Activated CD4-positive, CD25-positive, alpha-beta regulatory T cell treated with anti-CD3 and anti-CD28 coated beads, Interleukin-2, amount 50 U/mL, for 24 hours (primary cell): Measurements from ENCODE around the gene FAM193A.
"Not testable (repeated sequence)": the region's sequence is repeated elsewhere in the genome, so short reads cannot be mapped to it uniquely, and the experiment has no call there.

Experiments
- ATAC-seq, 2 donors: fragments of 150-1000 bp; cut with Tn5 transposase; one replicate each; pipeline ENCODE4 v1.10.0; 2021; ENCODE audit warnings: mild to moderate bottlenecking in 1 of 2, moderate library complexity in 1 of 2

The FAM193A gene

DNA sequence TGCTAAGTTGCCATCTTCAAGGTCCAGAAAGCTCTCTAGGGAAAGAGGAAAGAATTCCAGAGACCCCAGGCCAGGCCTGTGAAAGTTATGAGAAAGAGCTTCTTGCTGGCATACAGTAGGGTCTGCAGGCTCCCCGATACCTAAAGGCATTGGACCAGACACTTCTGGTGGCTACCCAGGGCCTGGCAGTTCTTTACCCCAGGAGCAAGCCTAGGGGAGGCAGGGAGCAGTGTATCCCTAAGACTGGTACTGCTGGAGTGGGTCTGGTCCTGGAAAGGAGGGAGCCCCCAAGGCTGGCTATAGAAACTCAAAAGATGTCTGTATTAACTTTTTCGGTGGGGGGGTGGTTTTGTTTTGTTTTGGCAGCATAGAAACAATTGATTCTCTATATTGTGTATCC, 19.8 kb upstream of the FAM193A start:
- ATAC-seq = no peak

DNA sequence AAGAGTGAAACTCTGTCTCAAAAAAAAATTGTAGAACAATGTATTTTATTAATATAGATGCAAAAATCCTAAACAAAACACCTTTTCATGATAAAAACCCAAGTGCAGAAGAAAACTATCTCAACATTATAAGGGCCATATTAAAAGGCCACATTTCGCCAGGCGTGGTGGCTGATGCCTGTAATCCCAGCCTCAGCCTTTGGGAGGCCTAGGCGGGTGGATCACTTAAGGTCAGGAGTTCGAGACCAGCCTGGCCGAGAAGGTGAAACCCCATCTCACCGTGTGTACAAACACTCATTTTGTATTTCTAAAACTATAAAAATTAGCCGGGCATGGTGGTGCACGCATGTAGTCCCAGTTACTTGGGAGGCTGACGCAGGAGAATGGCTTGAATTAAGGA, 9.9 kb upstream of the FAM193A start:
- ATAC-seq = no peak

DNA sequence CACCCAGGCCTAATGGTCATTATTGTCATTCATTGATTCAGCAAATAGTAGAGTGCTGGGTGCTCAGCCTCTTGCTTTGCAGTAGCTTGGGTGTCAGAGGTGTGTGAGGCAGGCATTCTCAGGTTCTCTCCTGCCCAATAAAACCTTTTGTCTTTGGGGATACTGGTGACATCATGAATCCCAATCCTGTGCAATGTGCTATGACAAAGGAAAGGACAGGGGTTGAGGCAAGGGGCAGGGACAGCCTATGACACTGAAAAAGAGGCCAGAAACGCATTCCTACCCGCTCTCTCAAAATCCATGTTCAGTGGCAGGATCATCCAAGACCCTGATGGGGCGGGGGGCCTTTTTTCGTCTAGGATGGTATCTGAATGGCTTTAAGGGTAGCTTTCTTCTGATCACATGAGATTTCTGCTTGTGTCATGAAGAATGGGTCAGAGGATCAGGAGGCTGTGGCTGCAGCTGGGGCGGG, 1.5 kb upstream of the FAM193A start:
- ATAC-seq = no peak

- peak; percentile 7 to 13 for ATAC-seq
Observed at GRCh38 chr4:2535376-2536192, 863 bp upstream of the FAM193A start.

DNA sequence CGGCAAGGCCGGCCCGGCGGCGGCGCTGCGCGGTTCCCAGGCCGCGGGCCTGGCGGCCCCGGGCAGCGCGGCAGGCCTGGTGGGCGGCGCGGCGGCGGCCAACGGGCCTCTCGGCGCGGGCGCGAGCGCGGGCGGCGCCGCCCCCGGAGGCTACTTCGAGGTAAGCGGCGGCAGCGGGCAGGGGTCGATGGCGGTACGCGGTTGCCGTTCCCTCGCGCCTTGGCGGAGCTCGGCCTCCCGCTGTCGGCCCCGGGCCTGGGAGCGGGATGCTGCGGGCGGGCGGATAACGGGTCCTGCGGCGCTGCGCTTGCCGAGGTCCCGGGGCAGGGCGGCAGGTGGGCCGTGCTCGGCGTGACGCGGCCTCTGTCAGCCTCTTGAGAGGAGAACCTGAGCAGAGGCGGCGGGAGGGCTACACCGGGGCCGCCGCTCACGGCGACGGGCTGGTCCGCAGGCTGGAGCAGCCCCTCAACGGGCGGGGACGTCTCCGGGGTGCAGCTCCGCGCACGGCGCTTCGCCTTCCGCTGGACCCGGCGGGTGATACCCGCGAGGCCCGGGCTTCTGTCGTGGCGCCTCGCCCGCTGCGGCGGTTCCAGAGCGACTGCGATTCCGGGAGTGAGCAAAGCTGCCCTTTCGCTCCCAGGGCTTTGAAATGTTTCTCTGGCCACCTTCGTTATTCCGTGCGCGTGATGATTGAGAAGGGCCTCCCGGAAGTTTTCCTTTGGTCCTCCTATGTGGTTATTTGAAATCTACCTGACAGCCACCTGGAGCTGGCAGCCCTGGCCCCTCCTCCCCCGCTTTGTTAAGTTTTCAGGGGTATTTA, 774 bp downstream of the FAM193A start:
- ATAC-seq = peak; percentile 6 to 10

GRCh38 chr4:2543580-2544191, 7.2 kb downstream of the FAM193A start:
- ATAC-seq = not testable (repeated sequence)

GRCh38 chr4:2545321-2546013, 9.0 kb downstream of the FAM193A start:
- no peak for ATAC-seq

DNA sequence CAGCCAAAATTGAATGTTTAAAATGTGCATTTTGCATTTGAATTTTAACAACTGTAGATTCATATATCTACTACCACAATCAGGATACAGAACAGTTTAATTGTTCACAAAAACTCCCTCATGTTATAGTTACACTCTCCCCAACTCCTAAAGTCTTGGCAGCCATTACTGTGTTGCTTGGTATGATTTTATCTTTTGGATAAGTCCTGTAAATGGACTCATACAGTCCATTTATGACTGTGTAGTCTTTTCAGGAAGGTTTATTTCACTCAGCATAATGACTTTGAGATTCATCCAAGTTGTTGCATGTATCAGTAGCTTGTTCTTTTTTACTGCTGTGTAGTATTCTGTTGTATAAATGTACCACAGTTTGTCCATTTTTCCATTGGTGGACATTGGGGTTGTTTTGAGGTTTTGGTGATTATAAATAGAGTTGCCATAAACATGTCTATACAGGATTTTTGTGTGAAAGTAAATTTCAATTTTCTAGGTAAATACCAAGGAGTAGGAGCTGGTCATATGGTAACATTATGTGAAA, 9.9 kb downstream of the FAM193A start:
- peak in 1 of 2 donors; percentile 32 for ATAC-seq

DNA sequence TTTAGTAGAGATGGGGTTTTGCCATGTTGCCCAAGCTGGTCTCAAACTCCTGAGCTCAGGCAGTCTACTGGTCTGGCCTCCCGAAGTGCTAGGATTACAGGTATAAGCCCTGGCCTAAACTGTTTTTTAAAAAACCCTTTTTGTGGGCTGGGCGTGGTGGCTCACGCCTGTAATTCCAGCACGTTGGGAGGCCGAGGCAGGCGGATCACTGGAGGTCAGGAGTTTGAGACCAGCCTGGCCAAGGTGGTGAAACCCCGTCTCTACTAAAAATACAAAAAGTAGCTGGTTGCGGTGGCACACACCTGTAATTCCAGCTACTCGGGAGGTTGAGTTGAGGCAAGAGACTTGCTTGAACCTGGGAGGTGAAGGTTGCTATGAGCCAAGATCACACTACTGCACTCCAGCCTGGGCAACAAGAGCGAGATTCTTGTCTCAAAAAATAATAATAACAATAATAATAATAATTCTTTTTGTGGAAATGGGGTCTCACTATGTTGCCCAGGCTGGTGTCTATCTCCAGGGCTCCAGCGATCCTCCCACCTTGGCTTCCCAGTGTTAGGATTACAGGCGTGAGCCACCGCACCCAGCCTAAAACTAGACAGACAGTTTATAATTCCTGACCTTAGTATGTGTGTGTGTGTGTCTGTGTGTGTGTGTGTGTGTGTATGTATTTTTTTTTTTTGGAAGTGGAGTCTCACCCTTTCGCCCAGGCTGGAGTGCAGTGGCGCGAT, 10.7 kb downstream of the FAM193A start:
- ATAC-seq = not testable (repeated sequence)

- no peak for ATAC-seq
Observed at GRCh38 chr4:2551118-2551517, 14.7 kb downstream of the FAM193A start.

- ATAC-seq = no peak
Observed at GRCh38 chr4:2552806-2553205, 16.4 kb downstream of the FAM193A start.

DNA sequence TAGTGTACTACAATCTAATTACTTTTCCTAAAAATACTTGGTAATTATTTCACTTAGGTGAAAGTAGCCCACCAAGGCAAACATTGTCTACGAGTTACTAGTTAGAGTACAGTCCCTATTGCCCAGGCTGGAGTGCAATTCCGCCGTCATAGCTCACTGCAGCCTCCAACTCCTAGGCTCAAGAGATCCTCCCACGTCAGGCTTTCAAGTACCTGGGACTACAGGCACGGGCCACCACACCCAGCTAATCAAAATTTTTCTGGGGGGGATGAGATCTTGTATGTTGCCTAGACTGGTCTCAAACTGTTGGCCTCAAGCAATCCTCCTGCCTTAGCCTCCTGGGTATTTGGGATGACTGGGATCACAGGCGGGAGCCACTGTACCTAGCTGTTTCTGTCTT, 21.9 kb downstream of the FAM193A start:
- no peak for ATAC-seq

- no peak for ATAC-seq
Observed at GRCh38 chr4:2560167-2560566, 23.7 kb downstream of the FAM193A start.

DNA sequence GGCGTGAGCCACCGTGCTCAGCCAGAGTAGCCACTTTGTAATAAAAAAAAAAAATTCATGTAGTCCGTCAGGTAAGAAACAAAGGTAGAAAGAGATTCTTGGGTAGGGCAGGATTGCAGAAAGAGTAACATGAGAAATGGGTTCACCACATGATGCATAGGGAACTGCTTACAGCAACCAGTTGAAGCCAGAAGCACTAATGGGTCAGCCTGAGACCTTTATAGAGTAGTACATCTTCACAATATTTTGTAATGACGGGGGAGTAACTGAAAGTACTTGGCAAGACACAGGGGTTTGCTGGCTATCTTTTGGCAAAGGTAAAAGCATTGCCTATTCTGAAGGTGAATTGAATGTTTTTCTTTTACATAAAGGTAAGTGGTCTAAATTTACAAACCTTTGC, 29.1 kb downstream of the FAM193A start:
- no peak for ATAC-seq

- no peak for ATAC-seq
Observed at GRCh38 chr4:2570036-2570435, 33.6 kb downstream of the FAM193A start.

GRCh38 chr4:2570551-2571222, 34.2 kb downstream of the FAM193A start:
- peak; percentile 97 to 98 for ATAC-seq

- no peak for ATAC-seq
Observed at GRCh38 chr4:2572076-2572475, 35.6 kb downstream of the FAM193A start.

GRCh38 chr4:2572866-2573265, 36.4 kb downstream of the FAM193A start:
- no peak for ATAC-seq

DNA sequence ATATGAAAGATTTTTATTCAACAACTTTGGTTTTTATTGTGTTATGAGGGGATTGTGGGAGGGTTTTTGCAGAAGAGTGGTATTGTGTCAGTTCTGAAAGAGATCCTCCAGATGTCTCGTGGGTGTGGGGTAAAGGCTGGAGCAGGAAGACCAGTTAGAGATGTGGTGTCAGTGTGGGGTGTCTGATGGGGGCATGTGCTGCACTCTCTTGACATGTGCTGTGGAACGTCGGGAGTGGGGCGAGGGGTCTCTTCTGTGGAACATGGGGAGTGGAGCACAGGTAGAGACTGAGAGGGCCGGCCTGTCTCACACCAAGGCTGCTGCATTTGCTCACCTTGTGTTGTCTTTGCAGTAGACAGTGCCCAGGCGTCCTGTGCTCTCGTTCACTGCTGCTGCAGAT, 37.6 kb downstream of the FAM193A start:
- ATAC-seq = no peak

DNA sequence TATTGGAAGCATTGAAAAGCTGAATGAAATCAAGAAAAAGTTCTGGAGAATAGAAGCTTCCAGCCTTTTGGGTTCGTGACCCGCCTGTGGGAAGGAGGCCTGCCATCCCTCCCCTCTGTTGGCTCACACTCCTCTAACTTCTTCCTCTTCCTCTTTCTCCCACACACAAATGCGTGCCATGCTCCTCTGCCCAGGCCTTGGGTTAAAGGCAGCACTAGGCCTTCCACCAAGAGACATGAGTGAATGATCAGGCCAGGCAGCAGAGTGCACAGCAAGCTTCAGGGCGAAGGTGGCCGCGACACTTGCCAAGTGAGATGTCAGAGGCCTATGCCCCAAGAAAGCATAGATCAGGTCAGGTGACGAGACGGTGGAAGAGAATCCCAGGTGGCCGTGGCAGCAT, 38.4 kb downstream of the FAM193A start:
- ATAC-seq = no peak

- no peak for ATAC-seq
Observed at GRCh38 chr4:2576290-2576689, 39.8 kb downstream of the FAM193A start.
